NCI-H82 treated with DMSO at 0.1 percent for 48 hours (cell line): ENCODE data around the gene ADAMTSL1.
"Not testable (repeated sequence)": the region's sequence is repeated elsewhere in the genome, so short reads cannot be mapped to it uniquely, and the experiment has no call there.

Experiments used
- DNase-seq: peaks from one replicate; lab custom pipeline; 2025; ENCODE audit not compliant: unreplicated experiment; lab: John Stamatoyannopoulos, UW

ADAMTSL1 gene

DNA sequence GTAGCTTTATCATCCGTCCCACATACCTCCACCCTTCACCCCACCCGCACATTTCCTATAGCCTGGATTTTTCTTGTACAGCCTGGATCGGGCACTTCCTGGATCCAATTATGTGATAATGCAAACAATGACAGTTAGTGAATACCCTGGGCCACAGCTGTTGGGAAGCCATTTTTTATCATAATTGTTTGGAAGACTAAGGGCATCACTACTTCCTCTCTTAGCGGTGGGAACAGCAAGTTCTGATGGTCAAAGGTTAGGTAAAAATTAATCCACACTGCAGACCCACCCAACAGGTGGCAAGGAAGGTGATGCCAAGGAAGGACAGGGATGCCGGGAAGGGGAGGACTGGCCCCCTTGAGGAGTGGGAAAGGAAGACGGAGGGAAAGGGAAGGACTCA lies 375.3 kb downstream of the ADAMTSL1 start:
- DNase-seq: peak; percentile 31

DNA sequence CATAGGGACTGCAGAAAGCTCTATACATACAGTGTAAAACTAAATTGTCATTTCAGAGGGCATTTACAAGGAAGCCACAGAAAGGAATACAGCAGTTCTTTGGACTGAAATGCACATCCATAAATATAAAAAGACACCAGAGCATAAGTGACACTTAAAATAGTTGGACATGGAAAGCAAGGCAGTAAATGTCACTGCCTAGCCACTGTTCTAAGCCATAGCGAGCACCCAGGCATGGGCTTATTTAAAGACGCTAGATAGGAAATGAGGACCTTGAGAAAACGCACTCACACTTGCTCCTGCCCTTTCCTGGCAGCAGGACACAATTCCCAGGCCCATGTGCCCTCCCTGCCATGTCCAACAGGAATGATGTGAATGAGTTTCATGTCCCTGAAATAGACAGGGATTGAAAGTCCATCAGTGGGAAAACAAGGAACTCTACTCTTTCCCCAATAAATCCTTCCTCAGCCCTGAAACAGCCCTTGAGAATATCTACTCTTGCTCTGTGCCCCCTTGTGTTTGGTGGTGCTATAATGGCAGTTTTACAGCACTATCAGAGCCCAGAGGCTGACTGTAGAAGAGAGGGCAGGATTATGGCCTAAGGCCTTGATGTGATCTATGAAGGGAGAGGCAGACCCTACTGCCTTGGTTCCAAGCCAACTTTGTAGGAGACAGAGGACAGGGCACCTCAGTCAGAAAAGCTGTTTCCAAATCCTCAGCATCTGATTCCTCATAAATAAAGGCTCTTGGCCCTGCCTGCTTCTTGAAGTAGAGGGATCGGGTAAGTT lies 376.1 kb downstream of the ADAMTSL1 start:
- no peak for DNase-seq

DNA sequence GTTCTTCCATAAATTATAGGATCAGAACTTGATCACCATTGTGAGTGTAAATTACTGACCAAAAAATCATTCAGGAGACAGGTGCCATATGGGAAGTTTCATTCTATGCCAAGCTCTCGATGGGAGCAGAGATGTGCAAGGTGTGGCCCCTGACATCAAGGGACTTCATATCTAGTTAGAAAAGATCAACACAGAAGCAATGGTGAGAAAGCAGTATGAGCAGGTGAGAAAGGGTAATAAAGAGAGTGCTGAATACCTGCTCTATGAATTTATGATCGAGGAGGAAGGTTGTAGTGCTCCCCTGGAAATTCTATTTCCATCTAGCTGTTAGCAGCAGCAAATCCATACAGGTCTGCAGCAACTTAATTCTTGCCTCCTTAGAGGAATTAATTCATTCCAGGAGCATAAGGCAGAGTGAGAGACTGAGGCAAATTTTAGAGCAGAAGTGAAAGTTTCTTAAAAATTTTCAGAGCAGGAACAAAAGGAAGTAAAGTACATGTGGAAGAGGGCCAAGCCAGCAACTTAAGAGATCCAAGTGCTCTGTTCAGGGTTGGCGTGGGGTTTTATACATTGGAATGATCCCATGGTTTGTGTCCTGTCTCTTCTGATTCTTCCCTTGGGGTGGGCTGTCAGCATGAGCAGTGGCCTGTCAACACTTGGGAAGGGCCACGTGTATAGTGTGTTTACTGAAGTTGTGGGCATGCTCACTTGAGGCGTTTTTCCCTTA lies 377.3 kb downstream of the ADAMTSL1 start:
- DNase-seq: no peak

DNA sequence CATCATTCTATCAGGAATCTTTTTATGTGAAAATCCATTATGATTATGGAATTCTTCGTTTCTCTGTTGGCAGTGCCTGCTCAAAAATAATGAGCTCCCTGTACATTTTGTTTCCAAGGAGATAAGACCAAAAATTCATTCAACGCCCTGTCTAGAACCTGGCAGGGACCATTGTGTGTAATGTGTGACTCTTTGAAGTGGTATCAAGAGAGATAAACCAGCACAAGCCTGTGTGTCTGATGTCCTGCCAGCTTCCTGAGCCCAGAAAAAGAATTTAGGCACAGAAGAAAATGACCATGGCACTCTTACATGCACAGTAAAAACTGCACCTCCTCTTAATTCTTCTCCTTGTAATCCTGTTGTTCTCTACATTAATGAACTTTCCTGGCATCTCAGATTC lies 381.7 kb downstream of the ADAMTSL1 start:
- no peak for DNase-seq

DNA sequence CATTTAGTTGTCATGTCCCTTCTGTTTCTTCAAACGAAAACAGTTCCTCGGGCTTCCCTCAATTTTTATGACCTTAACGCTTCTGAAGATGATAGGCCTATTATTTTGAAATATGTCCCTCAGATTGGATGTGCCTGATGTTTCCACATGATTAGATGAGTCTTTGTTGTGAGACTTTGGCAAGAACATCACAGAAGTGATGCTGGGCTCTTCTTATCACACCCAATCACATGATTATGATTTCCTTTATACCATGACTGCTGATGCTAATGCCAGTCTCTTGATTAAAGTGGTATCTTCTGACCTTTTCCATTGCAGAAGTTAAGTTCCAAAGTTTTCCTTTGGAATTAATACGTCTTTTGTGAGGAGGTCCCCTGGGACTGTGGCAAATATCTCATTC lies 383.4 kb downstream of the ADAMTSL1 start:
- DNase-seq: no peak

DNA sequence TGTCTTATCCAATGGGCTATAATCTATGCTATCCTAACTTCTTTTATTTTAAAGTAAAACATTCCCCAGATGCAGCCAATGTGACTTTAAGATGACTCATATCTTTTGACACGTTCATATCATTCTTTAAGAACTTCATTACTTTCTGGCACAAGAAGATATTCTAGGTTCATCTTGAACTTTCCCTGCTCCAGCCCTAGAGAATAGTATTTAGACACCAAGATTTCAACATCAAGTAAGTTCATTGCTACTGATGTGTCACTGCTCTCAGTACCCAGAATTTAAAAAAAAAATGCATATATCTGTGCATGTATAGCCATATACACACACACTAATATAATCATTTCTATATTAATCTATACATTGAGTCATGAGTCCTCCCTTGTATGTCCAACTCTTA lies 383.8 kb downstream of the ADAMTSL1 start:
- DNase-seq: no peak

DNA sequence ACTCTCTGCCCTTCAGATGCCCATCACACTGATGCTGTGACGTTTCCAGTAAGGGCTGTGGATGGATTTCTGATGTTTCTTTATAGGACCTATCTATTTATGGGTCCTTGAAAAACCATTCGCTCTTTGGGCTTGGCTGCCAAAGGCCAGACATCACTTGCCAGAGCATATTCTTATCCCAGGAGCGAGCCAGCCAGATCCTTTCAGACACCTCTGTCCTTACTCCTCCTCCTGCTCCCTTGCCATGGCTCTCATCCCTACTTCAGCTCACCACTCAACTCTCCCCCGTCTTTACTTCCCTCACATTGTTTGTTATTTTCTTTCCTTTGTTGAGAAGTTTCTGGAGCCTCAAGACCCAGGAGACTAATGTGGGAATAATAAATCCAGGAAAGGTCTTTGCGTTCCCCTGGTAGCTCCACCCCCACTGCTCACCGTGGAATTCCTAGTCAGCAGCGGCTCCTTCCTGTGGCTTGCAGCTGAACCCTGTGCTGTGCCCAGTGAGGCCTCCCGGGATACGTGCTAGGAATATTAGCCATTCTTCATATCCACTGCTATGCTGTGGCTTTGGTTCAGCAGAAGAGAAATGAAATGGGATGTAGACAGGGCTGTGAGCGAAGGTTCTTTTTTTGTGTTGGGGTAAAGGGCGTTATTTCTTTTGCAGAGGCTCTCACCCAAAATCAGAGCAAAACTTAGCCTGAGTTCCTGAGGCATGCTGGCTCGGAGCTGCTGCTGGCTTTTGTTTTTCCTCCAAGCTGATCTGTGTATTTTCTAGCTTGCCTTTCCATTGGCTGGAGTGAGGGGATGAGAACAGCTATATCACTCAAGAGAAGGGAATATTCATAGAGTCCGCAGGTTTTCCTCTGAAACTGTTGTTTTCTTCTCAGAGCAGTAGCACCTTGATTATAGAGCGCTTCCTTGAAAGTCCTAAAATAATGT lies 387.9 kb downstream of the ADAMTSL1 start:
- DNase-seq: no peak

DNA sequence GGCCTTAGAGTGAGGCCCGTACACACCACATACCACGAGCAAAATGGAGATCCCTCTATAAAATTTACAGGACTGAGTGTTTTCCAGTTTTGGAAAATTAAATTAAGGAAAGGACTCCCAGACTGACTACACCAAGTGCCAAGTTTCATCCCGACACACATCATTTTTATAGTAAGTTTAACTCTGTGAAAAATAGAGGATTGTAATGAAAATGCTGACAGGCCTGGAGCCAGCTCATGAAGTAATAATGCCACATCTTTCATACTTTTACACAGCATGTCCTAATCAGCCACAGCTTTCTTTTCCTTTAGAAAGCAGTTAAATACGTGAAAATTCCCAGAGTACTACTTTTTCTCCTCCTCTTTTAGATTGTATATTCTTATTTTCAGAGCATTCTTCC lies 389.8 kb downstream of the ADAMTSL1 start:
- no peak for DNase-seq

DNA sequence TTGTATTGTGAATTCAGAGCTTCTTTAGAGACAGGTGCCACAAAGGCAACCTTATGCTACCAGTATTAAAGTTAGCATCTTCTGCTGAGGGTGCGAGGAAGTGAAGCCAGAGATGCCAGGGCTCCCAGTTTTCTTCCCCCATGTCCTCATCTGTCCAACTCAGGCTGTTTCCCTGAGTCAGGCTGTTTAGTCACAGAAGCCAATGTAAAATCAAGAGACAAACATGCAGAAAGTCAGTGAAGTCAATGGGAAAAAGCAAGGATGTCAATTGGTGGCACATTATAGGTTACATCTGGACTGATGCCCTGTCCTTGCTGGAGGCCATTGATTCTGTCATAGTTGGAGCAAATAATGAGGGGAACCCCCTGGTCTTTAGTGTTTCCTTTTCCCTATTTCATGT lies 390.6 kb downstream of the ADAMTSL1 start:
- DNase-seq: no peak

DNA sequence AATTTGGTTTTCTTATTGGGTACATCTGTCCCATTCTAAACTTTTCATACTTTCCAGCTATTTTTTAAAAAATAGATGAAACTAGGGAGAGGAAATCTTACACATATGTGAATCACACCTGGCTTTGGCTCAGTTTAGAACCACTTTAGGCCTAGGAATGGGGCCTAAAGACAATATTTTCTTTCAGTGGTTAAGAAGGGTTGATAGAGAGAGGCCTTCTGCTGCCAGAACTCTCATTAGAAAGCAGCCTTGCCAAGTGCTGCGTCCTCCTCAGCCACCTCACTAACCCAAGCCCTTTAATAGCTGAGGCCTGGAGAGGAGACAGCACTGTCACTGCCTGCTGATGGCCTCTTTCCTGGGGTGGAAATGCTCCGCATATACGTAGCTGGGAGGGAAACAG lies 391.6 kb downstream of the ADAMTSL1 start:
- DNase-seq: no peak

DNA sequence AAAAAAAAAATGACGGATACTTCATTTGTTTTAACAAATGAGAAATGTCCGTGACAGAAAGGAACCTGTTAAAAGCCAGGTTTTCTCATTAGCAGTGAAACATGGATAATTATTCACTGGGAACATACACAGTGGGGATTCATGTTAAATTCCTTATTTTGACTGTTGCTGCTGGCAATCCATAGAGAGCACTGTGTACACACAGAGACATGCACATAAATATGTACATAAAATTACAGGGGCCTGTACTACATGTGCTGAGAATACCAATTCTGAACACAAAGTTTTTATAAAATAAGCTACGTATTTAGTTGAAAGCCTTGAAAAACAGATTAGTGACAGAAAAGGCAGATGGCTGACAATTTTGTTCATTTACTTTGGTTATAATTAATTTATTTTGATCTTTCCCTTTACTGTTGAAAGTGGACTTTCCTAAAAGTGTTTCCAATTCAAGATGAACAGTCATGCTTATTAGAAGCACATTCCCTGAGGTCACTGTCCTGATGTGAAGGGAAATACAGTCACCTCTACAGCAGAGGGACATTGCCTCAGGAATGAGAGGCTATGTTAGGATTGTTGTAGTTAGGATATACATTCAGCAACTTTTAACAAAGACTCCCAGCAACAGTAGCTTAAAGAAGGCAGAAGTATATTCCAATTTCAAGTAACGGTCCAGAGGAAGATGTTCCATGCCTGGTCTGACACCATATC lies 392.3 kb downstream of the ADAMTSL1 start:
- no peak for DNase-seq

DNA sequence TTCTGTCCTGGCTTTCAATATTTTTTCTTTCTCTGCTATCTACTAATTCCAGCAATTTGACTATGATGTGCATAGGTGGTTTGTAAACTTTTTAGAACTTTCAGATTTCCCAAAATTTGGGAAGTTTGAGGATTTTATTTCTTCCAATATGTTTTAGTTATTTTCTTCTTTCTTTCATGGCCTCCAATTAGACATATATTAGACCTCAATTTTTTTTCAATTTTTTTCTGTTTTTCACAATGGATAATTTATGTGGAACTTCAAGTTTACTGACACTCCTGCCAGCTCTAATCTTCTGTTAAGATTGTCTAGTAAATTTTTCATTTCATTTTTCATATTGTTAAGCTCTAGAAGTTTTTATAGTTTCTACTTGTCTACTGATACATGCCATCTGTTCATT lies 395.8 kb downstream of the ADAMTSL1 start:
- no peak for DNase-seq

DNA sequence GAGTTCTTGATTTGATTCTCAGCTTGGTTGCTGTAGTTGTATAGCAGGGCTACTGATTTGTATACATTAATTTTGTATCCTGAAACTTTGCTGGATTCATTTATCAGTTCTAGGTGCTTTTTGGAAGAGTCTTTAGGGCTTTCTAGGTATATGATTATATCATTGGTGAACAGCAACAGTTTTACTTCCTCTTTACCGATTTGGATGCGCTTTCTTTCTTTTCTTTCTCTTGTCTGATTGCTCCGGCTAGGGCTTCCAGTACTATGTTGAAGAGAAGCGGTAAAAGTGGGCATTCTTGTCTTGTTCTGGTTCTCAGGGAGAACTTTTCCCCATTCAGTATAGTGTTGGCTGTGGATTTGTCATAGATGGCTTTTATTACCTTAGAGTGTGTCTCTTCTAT lies 400.1 kb downstream of the ADAMTSL1 start:
- DNase-seq: no peak

DNA sequence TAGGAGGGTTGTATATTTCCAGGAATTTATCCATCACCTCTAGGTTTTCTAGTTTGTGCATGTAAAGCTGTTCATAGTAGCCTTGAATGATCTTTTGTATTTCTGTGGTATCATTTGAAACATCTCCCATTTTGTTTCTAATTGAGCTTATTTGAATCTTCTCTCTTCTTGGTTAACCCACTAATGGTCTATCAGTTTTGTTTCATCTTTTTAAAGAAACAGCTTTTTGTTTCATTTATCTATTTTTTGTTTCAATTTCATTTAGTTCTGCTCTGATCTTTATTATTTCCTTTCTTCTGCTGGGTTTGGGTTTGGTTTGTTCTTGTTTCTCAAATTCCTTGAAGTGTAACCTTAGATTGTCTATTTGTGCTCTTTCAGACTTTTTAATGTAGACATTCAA lies 401.0 kb downstream of the ADAMTSL1 start:
- DNase-seq: not testable (repeated sequence)

DNA sequence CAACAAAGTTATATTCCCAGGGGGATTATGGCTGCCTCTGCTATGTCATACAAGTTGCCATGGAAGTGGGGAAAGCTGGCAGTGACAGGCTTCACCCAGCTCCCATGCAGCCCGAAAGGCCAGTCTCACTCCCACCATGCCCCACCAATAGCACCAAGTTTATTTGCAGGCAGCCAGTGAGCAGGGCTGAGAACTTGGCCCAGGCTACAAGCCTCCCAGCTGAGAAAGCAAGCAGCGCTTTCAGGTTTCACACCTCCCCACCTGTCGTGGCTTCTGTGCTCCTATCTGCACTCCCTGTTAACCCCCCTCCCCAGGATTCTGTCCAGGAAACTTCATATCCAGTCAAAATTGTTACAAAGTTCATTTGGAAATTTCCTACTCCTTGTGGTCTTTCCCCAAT lies 404.0 kb downstream of the ADAMTSL1 start:
- no peak for DNase-seq

DNA sequence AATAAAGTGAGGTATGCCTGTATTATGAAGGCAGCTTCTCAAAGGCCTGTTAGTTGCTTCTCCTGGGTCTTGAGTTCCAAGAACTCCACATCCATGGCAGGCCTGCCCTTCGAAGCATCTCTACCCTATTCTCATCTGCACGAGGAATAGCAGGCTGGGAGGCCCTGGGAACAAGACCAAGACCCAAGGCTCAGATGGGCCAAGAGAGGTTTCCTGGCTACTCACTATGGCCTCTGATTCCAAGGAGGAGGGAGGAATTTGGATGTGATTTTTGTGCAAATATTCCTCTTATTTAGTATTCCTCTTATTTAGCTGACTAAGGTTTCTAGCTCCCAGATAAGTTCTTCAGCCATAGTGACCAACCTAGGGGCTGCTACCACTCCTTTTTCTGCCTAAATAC lies 407.8 kb downstream of the ADAMTSL1 start:
- DNase-seq: no peak

DNA sequence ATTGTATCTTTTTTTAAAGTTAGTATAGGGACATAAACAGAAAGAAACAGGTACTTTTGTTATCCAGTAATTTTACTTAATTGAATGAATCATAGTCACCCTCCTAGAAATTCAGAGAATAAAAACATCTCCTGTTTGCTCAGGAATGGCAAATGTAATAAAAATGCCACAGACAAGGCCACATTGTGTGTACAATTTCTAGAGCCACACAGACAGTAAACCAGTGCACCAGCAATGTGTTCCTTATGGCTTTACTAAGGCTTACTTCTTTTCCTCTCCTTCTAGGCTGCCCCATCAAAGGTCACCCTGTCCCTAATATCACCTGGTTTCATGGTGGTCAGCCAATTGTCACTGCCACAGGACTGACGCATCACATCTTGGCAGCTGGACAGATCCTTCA lies 413.6 kb downstream of the ADAMTSL1 start:
- no peak for DNase-seq

DNA sequence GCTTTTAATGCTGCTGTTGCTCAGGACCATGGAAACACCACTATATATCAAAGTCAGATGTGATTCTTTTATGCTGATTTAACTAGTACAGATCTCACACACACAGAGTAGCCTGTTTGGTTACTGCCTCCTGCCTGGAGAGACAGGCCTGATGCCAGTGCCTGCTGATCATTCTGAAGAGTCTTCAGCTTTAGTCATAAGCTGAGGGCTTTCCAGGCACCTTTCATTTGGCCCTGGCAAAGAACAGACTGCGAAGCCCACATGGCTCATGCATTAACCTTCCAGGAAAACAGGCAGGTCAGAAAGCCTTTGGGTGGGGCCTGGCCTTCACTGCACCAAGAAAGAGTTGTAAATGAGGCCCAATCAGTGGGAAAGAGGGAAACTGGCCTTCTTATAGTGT lies 414.3 kb downstream of the ADAMTSL1 start:
- DNase-seq: no peak

DNA sequence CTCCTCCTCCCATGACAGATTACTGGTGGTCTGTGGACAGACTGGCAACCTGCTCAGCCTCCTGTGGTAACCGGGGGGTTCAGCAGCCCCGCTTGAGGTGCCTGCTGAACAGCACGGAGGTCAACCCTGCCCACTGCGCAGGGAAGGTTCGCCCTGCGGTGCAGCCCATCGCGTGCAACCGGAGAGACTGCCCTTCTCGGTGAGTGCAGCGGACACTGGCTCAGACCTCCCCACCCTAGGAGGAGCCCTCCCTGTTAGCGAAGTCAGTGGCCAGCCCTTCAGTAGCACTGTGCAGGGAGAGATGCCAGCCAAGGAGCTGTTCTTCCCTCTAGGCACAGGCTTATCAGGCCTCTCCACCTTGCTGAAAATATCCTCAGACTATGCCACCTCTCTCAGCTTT lies 415.6 kb downstream of the ADAMTSL1 start:
- no peak for DNase-seq

DNA sequence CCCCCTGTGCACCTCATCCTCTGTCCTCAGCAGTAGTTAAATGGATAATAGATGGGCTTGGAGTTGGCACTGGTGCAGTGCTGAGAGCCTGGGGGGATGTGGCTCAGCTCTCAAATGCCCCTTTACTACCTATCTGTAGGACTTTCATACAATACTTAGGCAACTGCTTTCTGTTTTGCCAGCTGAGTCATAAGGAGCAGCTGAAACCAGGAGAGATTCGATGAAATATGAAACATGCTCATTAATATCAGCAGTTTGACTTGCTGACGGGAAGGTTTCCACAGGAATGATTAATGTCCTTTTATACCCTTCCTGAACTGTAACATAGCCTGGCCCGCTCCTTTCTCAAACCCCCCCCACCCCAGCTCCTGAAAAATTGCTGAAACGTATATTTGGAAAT lies 416.4 kb downstream of the ADAMTSL1 start:
- DNase-seq: no peak
